Kidney tubule cell (primary cell): ENCODE results near the gene NFKB2.
A peak's percentile ranks its signal among the peaks of the same experiment; 100 is the strongest.

Experiments
- DNase-seq: peaks from one replicate; pipeline ENCODE4 v3.0.0-alpha.2; 2018; ENCODE audit warnings: low spot score

Gene NFKB2

DNA sequence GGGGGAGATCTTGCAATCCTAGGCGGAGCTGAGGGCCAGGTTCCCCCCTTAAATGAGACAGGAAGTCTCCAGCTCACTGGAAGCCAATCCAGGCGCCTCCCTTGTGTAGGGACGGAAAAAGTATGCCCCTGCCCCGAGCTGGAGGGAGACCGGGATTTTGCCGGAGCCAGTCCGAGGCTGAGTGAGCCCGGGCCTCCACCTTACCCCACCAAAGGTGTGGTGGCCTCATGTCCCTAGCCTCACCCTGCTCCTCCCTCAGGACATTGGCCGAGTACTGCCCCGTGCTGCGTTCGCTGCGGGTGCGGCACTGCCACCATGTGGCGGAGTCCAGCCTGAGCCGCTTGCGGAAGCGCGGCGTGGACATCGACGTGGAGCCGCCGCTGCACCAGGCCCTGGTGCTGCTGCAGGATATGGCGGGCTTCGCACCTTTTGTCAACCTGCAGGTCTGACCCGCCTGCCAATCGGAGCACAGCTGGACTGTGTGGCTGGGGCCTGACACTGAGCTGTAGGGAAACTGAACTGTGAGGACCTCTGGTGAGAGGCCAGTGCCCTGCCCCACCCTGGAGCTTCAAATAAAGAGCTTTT is 27.1 kb downstream of the NFKB2 start:
- DNase-seq, result peak; percentile 87

DNA sequence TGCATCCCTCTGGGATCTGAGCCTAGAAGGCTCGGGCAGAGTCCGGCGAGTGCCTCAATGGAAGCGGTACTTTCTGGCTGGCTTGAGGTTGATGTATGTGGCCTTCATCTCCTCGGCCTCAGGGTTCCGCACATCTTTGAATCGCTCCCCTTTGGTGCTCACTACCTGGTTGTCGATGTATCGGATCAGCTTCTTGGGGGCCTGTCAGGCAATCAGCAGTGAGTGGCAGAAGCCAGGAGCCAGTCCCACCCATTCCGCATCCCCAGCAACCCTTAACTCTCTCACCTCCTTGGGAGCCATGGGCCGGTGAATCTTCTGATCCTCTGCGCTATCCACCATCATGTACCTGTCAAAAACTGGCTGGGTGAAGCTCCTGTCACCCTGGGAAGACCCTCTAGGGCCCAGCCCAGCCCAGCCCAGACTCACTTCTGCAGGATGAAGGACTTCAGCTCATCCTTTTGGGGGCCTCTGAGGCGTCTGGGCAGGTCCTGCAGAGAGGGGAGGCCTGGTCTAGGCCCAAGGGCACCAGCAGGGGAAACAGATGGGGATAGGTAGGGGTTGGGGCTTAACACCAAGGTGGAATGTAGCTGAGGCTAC is 28.0 kb downstream of the NFKB2 start:
- no peak for DNase-seq

DNA sequence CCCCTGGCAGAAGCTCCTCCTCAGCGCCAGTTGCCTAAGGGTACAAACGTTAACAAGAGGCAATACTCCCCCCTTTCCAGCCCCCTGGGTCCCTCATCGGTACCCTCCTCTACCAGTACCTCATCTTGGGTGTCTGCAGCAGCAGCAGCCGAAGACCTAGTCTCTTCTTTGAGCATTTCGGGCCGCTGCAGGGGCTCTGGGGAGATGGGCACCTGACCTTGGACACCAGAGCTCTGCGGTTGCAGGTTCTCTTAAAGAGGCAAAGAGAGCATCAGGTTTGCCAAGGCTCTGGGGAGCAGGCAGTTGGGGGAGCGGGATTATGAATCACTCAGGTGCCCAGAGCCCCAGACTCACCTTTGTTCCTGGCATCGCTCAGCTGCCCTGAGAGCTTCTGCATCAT is 28.6 kb downstream of the NFKB2 start:
- DNase-seq, result no peak

DNA sequence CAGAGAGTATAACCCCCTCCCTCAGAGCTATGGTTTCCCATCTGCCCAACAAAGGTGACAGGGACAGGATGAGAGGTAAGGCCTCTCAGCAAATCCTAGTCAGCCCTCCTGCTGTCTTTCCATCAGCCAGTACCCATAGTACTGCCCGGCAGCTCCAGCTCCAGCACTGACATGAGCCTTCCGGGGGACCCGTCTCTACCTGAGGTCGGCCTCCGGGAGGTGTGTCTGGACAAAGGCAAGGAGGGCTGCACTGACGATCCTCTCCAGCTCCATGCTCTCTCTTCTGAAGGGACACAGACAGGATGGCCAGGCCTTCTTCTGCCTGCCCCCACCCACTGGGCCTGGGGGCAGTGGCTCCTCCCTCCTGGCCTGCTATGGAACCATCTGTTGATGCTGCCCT is 29.4 kb downstream of the NFKB2 start:
- no peak for DNase-seq

DNA sequence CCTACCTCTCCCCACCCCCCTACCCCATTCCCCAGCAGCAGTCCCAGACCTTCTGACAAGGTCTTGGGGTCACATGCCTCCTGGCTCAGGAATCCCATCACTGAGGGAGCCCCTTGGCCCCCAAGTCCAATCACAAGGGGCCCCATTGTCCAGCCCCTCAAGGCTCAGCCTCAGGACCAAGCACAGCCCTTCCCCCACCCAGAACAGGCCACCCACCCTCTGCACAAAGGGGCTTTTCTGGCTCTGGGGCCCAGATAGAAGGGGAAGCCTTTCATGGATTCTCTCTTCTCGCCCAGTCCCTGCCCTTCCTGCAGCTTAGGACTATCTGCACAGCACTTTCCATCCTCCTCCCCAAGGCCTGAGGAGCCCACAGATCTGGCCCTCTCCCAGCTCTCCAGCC is 29.9 kb downstream of the NFKB2 start:
- DNase-seq, result no peak

DNA sequence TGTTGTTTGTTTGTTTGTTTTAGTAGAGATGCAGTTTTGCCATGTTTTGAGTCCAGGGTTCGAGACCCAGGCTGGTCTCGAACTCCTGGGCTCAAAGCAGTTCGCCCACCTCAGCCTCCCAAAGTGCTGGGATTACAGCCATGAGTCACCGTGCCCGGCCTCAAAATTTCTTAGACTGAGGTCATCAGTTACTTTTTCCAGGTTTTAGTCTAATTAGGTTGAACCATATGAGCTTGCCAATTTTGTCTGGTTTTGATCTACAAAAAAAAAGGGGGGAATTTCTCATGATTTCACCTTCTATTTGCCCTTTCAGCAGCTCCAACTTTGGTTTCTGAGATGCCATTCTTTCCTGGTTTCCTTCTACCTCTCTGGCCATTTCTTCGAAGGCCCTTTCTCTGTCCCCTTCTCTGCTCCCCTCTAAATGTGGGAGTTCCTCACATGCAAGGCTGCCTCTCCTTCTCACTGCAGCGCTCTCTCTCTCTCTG is 31.3 kb downstream of the NFKB2 start:
- DNase-seq, result no peak

DNA sequence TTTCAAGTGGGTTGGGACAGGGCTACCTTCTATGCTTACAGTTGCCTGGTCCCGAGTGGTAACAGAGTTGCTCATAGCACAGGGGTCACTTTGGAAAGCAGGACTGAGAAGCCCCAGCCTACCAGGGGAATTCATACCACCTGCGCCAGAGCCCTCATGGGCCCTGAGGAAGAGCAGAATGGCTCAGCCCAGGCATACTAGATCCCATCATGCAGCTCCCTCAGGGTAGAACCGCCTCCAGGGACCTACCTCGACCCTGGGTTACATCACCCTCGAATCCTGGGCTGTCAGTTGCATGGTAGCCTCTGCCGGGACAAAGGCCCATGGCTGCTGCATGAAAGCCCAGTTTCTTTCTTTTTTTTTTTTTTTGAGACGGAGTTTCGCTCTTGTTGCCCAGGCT is 34.0 kb downstream of the NFKB2 start:
- DNase-seq, result no peak

DNA sequence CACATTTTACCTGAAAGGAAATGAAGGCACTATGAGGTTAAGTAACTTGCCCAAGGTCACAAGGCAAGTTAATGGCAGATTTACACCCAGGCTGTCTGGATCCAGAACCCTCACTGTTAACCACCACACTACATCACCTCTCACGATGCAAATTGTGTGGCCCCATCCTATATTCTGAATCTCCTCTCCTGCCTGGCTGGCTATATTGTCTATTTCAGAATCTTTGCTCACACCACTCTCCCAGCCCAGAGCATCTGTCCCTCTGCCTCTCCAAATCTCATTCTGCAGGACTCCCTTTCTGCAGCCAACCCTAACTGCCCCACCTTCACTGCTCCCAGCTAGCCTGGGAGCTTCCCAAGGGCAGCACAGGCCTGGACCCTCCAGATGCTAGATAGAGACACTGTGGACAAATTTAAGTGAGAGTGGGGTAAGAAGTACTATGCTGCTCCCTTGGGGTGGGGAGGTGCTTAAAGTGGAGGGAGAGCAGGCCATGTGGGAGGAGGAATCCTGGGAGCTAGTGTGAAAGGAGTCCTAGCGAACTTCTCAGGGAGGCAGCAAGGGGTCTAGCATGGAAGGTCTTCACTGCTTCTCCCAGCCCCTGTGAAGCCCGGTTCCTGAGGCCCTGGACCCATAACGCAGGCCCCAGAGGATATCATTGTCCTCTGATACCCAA is 36.1 kb downstream of the NFKB2 start:
- DNase-seq, result peak; percentile 36

DNA sequence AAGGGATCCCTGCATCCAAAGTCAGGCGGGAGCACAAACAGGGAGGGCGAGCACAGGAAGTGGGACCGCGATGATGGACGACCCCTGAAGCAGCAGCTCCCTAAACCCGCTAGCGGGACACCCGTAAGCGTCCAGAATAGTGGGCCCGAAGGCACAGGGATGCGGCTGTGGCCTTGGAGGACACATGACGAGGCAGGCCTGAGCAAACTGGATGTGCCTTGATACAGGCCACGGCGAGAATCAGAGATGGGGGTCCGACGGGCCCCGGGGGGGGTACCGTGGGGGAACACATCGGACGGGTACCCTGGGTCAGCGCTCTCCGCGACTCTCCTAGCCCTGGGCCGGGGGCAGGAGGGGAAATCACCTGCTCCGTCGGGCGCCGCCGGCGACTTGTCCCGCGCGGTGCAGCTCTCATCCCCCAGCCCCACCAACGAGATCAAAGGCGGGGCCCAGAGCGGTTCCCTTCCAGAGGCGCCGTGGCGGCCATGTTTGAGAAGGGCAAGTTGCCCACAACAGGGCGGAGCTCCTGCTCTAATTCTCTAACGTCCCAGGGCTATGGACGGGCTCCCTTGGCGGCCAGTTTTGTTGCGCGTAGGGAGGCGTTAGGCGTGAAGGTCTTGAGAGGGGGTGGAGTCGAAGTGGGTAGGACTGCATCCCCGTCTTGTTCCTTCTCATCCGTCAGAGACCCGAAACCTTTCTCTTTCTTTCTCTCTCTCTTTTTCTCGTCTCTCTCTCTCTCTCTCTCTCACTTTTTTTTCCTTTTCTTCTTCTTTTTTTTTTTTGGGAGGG is 36.9 kb downstream of the NFKB2 start, which contains the start of gene CUEDC2:
CUEDC2 (minus strand) TSS at position 413 of the 789 bp plus-strand sequence. CDS start 7,386 bp downstream, outside the sequence.
- DNase-seq, result peak; percentile 96

DNA sequence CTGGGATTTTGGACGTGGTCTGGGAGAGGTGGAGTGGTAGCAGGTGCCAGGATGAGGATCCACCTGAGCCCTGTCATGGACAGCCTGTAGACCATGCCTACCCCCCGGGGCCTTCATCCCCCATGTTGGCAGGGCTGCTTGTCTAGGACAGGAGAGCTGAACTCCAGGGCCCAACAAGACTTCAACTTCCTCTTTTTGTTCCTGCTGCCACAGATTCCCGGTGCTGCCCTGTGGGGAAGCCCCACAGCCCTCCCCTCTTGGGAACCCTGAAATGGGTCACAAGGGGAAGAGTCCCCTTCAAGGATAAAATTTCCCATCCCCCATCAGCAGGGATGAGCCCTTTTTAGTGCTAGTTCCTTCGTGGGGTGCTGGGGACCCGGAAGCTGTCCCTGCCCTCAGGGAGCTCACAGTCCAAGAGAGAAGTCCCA is 38.1 kb downstream of the NFKB2 start:
- no peak for DNase-seq

DNA sequence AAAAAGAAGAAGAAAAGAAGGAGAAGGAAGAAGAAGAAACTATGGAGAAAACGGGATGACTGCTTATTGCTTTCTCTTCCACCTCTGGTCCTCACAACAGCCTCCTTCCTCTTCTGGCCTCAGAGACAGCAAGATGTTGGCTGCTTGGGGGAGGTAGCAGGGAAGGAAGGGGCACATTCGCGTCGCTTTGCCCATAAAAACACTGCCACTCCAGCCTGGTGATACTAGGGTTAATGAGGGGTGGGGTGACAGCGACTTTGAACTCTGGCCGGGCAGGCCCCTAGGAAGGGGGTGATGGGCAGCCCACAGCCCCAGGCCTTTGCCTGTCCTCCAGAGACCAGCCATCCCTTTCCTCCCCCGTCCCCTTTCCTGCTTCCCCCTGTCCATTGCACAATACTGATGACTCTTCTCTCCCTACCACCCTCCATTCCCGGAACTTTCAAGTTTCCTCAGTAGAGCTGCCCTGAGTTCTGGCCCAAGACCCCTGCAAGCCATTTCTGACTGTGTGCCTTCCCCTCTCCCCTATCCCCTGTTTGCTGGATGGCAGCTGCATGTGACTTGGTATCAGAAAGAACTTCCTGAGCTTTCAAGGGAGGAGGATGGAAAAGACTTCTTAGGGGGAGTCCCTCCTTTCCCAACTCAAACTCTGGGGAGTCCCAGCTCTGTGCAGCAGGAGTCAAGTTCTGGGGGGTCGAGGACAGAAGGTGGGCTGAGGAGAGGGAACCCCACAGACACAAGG is 39.1 kb downstream of the NFKB2 start:
- peak; percentile 21 for DNase-seq

DNA sequence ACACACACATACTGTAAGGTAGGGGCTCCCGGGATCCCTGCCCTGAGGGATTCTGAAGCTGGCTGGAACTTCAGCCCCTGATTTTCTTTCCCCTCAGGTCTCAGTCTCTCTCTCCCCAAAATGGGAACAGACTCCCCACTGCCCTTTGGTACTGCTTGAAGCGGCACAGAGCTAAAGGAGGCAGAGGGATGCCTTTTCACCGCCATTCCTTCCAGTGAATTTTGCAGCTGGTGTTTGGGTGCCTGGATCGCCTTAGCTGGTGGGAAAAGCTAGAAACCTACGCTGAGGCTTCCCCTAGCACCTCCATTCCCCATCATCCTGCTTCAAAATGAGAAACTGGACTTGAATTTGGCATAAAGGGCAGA is 39.6 kb downstream of the NFKB2 start:
- no peak for DNase-seq

DNA sequence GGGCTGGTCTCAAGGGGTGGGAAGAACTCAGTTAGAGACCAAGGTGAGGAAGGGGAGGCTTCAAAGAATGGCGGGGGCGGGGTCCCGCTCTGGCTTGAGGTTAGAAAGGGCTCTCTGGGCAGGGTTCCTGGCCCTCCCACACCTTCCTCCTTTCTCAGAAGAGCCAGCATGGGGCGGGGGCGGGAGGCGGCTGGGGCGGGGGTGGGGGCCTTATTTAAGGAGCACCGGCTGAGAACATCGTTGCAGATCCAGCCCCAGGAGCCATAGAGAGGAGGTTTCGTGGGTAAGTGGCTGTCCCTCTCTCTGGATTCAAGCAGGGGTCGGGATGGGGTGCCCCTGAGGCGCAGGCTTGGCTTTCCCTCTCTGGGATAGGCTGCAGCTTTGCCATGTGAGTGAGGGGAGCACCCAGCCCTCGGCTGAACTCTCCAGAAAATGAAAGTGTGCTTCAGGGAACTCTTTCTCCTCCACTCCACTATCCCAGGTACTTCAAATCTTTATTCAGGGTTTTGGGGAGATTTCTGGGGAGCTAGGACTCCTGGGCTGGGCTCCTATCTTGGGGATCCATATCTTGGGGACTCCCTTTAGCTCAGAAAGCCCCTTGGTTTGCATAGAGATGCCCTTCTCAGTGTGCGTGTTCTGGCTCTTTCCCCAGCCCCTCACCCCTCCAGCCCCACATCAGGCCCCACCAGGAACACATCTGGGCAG is 40.2 kb downstream of the NFKB2 start:
- no peak for DNase-seq

DNA sequence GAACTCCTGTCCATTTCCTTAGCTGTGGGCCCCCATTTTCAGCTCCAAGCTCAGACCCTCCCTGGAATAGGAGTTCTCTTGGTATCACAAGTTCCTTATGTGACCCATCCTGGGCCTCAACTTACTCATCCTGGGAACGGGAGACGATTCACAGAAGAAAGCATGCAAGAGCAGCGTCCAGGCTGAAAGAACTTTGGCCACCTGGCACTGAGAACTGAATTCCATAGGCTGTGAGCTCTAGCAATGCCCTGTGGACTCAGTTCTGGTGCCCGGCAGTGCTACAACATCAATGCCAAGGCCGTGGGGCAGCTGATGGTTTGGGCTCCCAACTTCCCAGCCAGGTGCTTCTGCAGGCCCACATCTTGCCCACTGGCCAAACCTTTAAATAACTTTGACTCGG is 40.8 kb downstream of the NFKB2 start:
- no peak for DNase-seq

DNA sequence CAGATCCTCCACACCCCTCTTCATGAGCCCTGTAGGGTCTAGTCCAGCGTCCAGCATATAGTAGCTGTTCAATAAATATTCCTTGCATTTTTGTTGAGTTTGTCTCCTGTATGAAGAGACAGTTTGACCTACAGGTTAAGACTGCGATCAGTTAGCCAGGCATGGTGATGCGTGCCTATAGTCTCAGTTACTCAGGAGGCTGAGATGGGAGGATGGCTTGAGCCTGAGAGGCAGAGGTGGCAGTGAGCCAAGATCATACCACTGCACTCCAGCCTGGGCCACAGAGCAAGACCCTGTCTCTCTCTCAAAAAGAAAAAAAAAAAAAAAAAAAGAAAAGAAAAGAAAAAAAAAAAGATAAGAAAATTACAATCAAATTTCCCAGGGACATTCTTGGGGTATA is 42.0 kb downstream of the NFKB2 start:
- no peak for DNase-seq

DNA sequence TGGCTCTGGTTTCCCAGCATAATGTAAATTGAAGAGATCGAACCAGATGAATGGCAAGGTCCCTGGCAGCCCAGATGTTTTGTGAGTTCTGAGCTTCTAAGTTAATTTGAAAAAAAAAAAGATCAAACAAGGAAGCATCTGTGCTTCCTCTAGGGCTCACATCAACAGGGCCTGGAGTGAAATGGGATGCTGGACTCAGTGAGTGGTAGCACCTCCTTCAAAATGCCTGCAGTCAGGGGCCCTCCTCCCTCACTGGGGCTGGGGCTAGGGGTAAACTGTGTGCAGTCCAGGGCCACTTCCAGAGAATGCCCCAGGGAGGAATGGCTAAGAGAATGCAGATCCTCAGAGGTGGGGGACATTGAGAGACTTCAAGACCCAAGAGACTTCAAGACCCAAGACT is 42.9 kb downstream of the NFKB2 start:
- DNase-seq, result no peak

DNA sequence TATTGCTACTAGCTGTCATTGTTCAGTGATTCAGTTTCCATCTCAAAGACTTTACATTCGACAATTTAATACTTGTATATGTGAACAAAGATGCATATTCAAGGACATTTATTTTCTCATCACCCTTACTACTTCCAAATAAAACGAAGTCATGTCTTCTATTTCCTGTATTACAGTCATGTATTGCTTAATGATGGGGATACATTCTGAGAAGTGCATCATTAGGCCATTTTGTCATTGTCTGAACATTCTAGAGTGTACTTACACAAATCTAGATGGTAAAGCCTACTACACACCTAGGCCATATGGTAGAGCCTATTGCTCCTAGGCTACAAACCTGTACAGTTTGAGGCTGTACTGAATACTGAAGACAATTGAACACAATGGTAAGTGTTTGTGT is 49.3 kb downstream of the NFKB2 start:
- DNase-seq, result no peak

DNA sequence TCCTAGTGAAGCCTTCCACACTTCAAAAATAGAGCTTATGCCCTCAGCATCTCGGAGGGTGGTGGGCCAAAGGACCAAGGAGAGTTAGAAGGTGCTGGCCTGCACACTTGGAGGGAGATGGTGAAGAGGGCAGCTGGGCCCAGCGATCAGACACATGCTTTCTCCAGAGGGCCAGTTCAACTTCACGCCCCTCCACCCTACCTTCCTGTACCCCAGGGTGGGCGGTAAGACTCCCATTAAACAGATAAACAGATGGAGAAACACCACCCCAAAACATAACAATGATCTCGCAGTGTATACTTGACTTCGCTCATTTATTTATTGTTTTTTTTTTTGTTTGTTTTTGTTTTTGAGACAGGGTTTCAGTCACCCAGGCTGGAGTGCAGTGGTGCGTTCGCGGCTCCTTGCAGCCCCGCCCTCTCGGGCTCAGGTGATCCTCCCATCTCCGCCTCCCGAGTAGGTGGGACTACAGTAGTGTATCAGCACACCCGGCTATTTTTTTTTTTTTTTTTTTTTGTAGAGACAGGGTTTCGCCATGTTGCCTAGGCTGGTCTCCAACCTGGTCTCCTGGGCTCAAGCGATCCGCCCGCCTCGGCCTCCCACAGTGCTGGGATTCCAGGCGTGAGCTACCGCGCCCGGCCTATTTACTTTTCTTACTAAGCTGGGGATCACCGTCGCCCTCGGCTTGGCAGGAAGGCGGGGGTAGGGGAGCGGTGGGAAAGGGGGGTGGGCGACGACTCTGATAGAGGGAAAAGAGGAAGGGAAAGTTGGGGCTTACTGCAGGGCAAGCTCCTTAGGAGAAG is 54.0 kb downstream of the NFKB2 start:
- DNase-seq, result peak; percentile 86

DNA sequence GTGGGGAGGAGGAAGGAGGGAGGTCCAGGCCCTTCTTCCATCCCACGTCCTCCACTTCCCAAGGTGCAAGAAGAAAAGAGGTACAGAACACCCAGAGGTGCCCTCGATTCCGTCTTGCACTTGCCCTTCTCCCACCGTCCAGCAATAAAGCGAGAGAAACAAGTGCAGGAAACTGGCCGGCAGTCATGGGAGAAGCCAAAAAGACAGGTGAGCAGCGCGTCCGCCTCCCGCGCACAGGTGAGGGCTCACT is 54.5 kb downstream of the NFKB2 start:
- no peak for DNase-seq

DNA sequence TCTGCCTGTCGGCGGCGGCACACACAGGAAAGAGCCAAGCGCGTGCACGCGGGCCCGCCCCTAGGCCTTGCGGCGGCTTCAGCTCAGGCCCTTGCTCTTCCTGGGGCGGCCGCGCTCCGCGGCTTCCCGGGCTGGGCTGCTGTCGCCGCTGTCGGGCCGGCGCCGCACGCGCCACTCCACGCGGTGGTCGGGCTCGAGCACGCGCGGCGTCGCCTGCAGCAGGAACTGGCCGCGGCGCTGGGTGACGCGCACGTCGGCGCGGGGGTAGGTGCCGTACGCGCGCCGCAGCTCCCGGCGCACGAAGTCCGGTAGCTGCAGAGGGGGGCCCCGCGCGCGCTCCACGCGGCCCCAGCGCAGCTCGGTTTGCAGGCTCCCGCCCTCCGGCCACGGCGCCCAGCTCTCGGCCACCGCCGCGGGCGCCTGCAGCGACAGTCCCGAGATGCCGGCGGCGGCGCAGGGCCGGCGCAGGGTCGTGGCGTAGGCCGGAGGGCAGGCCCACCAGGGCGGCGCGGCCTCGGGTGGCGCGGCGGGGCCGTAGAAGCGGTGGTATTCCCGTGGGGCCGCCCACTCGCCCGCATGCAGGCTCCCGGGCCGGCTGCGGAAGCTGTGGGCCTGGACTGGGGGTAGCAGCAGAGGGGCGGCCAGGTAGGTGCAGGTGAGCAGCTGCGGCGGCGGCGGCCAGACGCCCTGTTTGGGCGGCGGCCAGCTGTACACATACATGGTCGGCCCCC is 55.0 kb downstream of the NFKB2 start:
- DNase-seq, result peak; percentile 94
